GM18517 (cell line): ENCODE data around the gene RFTN1.

Experiments
- ATAC-seq: cut with Tn5 transposase; IDR thresholded peaks from one replicate; pipeline ENCODE4 v1.9.1; 2021; ENCODE audit warnings: mild to moderate bottlenecking, moderate library complexity; ENCODE audit not compliant: unreplicated experiment

RFTN1 gene

DNA sequence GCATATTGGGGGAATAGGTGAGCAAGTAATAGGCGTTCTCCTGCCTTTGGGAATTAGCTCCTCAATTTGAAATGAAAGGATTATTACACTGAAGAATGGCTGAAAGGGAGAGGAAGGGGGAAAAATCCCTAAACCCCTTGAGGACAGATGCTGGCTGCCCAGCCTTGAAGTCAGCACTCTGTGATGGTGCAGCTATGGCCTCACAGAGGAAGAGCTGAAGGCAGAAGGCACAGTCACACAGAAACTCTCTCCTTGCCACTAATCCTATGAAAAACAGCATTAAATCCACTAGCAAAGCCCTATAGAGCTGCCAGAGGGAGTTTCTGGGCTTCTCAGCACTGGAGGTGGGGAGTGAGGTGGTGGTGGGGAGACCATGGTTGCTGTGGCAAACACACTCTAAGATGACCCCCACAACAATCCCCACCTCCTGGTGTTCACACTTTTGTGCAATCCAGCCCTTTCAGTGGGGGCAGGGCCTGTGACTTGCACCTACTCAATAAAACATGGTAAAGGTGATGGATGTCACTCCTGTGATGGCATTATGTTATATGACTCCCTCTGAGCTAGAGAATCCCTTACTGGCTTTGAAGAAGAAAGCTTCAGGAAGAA lies 101.2 kb downstream of the RFTN1 start:
- no peak for ATAC-seq

- no peak for ATAC-seq
These were observed 102.1 kb downstream of the RFTN1 start for GRCh38 chr3:16411441-16411840.

- ATAC-seq: no peak
These were observed 102.8 kb downstream of the RFTN1 start for GRCh38 chr3:16410659-16411058.

DNA sequence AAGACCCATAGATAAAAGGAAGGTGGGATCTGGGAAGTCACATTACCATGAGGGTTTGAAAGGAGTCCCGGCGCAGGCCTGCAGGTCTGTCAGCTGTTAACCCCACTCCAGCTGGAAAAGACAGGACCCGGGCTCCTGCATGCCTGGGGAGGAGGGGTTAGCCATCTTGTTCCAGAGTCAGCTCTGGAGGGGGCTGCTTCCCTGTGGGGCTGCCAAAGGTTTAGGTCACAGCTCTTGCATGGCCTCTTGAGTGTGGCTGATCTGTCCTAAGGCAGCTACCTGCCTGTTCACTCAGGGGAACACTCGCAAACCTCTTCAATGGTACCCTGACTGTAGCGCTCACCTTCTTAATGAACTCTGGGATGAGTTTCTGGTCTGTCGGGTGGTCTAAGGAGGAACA lies 104.5 kb downstream of the RFTN1 start:
- no peak for ATAC-seq

GRCh38 chr3:16407366-16407765 lies 106.1 kb downstream of the RFTN1 start:
- ATAC-seq: no peak

GRCh38 chr3:16406579-16406978 lies 106.9 kb downstream of the RFTN1 start:
- peak; percentile 46 for ATAC-seq

GRCh38 chr3:16406166-16406565 lies 107.3 kb downstream of the RFTN1 start:
- no peak for ATAC-seq

GRCh38 chr3:16404349-16404895 lies 109.1 kb downstream of the RFTN1 start:
- ATAC-seq: no peak

- no peak for ATAC-seq
These were observed 111.0 kb downstream of the RFTN1 start for GRCh38 chr3:16402451-16402850.

DNA sequence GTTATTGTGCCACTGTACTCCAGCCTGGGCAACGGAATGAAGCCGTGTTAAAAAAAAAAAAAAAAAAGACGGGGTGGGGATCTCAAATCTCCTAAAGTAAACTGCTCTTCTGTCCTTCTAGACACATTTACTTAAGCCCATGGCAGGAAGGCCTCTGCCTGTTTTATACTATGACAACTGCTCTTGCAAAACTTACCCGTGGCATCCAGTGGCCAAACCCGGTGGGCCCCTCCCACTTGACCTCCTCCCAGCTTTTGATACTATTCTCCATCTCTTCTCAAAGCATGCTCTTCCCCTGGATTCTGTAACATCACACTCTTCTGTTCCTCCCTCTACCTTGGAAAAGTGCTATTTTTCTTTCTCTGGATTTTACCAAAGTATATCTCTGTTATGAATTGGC lies 112.2 kb downstream of the RFTN1 start:
- no peak for ATAC-seq

DNA sequence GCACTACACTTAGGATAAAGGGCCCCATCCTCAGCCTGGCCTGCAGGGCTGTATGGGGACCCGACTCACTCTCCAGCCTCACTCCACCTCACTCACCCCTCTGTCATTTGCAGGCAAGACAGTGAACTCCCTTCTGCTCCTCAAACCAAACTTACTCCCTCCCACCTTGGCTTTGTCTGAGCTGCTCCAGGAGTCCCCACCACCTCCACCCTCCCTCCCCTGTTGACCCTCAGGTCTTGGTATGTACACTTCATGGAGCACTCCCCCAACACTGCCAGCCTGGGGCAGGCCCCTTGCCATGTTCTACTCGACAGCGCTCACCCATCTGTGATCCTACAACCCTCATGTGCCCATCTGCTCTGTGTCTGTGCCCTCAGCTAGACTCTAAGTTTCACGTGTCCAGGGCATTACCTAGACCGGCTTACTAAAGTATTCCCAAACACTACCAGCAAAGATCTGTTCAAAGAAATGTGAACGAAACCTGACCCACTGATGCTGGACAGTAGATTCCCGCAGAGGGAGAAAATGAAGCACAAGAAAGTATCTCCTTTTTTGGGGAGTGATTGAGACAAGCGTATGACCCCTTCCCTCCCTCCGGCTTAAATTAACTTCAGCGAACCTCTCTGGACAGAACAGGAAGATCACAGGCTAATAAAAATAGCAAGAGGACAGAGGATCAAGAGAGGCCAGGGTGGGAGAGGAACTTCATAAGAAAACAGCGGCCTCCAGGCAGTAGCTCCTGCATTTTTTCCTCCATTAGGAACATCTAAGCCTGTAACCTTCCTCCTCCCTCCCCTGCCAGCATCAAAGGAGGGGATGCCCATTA lies 113.2 kb downstream of the RFTN1 start:
- ATAC-seq: no peak

DNA sequence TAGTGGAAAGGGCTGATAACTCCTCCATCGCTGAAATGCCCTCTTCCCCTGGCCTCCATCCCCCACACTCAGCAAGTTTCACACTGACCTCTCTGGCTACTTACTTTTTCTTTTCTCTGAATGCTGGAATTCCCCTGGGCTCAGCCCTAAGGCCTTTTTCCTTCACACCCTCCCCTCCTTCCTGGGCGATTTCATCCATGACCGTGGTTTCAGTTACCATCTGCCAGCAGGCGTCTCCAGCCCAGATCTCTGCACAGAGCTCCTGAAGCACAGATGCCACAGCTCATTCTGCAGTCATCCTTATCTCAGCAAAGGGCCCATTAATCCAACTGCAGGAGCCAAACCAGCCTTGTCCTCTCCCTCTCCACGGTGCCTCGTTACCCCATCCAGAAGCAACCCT lies 114.0 kb downstream of the RFTN1 start:
- ATAC-seq: no peak

- no peak for ATAC-seq
These were observed 114.9 kb downstream of the RFTN1 start for GRCh38 chr3:16398648-16399047.

- ATAC-seq: no peak
These were observed 117.3 kb downstream of the RFTN1 start for GRCh38 chr3:16396202-16396601.

- ATAC-seq: no peak
These were observed 118.3 kb downstream of the RFTN1 start for GRCh38 chr3:16395212-16395611.

- no peak for ATAC-seq
These were observed 118.9 kb downstream of the RFTN1 start for GRCh38 chr3:16394639-16395038.

DNA sequence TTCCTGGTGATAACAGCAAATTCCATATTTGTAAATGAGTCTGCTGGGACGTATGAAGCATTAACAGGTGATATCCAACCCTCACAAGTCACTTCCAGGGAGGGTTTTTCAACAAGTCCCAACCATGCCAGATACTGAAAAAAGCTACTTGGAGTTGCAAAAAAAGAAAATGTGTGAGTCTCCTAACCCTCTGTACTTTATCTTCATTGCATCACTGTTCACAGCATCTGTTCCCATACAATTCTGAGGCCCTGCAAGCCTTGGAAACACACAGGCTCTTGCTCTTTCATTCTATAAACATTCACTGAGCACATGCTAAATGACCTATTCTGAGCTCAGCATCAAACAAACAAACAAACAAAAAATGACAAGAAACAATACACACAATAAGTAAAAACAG lies 120.8 kb downstream of the RFTN1 start:
- ATAC-seq: no peak

GRCh38 chr3:16392065-16392464 lies 121.4 kb downstream of the RFTN1 start:
- ATAC-seq: no peak

DNA sequence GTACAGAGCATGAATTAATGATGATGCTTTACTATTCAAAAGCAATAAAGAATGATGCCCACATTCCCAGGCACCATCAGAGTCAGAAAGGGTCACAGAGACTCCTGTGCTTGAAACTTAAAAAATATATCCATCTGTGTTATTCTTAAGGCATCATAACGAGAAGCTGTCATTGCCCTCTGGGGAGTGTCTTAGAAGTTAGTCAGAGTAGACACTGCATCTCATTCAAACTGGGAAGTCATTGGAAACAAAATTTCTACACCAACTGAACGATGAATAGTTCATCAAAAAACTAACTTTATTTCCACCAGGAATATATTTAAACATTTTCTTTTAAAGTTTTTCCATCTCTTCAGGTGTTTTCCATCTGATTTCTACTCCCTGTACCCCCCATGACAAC lies 122.9 kb downstream of the RFTN1 start:
- no peak for ATAC-seq

- ATAC-seq: no peak
These were observed 124.6 kb downstream of the RFTN1 start for GRCh38 chr3:16388850-16389441.

DNA sequence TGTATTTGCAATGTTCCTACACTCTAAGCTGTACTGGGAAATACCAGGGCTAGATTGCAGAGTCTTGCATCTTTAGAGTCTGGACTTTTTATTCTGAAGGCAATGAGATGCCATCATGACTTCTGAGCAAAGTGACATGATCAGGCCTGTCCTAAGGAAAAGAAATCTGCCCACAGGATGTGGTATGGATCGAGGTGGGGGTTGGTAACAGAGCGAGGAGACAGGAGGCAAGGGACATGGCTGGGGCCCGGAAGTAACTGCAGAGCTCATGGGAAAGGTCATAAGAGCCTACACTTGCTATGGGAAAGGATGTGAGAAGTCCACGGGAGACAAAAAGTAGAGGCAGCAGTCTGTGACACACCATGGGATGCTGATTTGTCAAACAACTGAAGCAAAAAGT lies 126.9 kb downstream of the RFTN1 start:
- no peak for ATAC-seq

GRCh38 chr3:16385151-16385550 lies 128.3 kb downstream of the RFTN1 start:
- ATAC-seq: no peak
